HCT116 (cell line): ENCODE data around the gene ARPC4. TPM values are rescaled to one million over a fixed set of nuclear protein-coding genes. Genes with fewer than 3 reads are reported as not detected.
"Not testable (repeated sequence)": the region's sequence is repeated elsewhere in the genome, so short reads cannot be mapped to it uniquely, and the experiment has no call there.

ENCODE experiments used
- ATAC-seq: fragments of 200-7000 bp; cut with Tn5 transposase; 2 replicates; pipeline ENCODE4 v1.9.1; 2020; ENCODE audit warnings: mild to moderate bottlenecking, moderate library complexity
- BruUV-seq: library from RNA; stranded (reverse); fragments of 400-500 nt; replicated peaks from 2 replicates; lab custom pipeline; 2021; lab: Mats Ljungman, UMichigan
- CTCF ChIA-PET: fragments of 300-600 bp; sonication (Branson Sonifier 250); formaldehyde crosslinking; loops from one replicate; lab custom pipeline; 2021; ENCODE audit warnings: antibody characterized with exemption; lab: Charles Lee
- POLR2A ChIA-PET: fragments of 300-600, 350-600 bp; sonication (Branson Sonifier 250); formaldehyde crosslinking; loops from one replicate; lab custom pipeline; 2021; ENCODE audit warnings: antibody characterized with exemption; lab: Charles Lee
- RAD21 ChIA-PET, 2 experiments: fragments of 300-600 bp; sonication (Branson Sonifier 250); formaldehyde crosslinking; loops; one replicate each; lab custom pipeline; 2023; ENCODE audit warnings: low total read pairs in 2 of 2; ENCODE audit not compliant: uncharacterized antibody in 2 of 2, unreplicated experiment in 2 of 2, low non-redundant PET in 1 of 2; lab: Charles Lee
- DNase-seq: peaks from one replicate; pipeline ENCODE4 v3.0.0-alpha.2; 2010; ENCODE audit warnings: low read depth, low spot score
- H2AFZ ChIP-seq: fragments of 200-600 bp; shearing (Covaris generic), sonication (generic); 2 replicates; pipeline ENCODE4 v1.6.1; 2017; ENCODE audit warnings: low read depth, mixed run types, mixed read lengths, antibody characterized with exemption, low read length; ENCODE audit not compliant: poor library complexity, severe bottlenecking
- H3K27ac ChIP-seq: 2 replicates; pipeline ENCODE4 v1.5.1; 2012; ENCODE audit warnings: low read depth, low read length
- H3K27me3 ChIP-seq: fragments of 200-600 bp; sonication (generic); 2 replicates; pipeline ENCODE4 v1.6.1; 2016; ENCODE audit warnings: mixed run types, low read length, mixed read lengths; ENCODE audit not compliant: insufficient read depth
- H3K36me3 ChIP-seq, 2 experiments: fragments of 200-500 bp in 1 of 2; fragments of 200-600 bp in 1 of 2; sonication (Bioruptor generic) in 1 of 2; sonication (generic) in 1 of 2; 2 replicates each; pipeline versions ENCODE4 v1.5.1 to v1.6.1; 2014 to 2016; ENCODE audit warnings: low read length in 2 of 2, inconsistent platforms in 1 of 2, mixed read lengths in 1 of 2, mixed run types in 1 of 2; ENCODE audit not compliant: insufficient read depth in 2 of 2, control insufficient read depth in 1 of 2
- H3K4me1 ChIP-seq, 2 experiments: fragments of 200-600 bp in 1 of 2; sonication (generic) in 1 of 2; 2 replicates each; pipeline versions ENCODE4 v1.5.1 to v1.6.1; 2012 to 2017; ENCODE audit warnings: low read length in 2 of 2, inconsistent platforms in 1 of 2, mild to moderate bottlenecking in 1 of 2, mixed read lengths in 1 of 2, mixed run types in 1 of 2, moderate library complexity in 1 of 2; ENCODE audit not compliant: insufficient read depth in 2 of 2, control insufficient read depth in 1 of 2
- H3K4me2 ChIP-seq: fragments of 200-600 bp; sonication (generic); 2 replicates; pipeline ENCODE4 v1.6.1; 2017; ENCODE audit warnings: mixed run types, low read length, mixed read lengths
- H3K4me3 ChIP-seq, 2 experiments: fragments of 200-600 bp in 1 of 2; sonication (generic) in 1 of 2; replicated peaks in 1 of 2; 2 replicates each; pipeline ENCODE4 v1.5.1; 2011 to 2016; ENCODE audit warnings: low read length in 2 of 2, control low read depth in 1 of 2, low read depth in 1 of 2, mild to moderate bottlenecking in 1 of 2, mixed read lengths in 1 of 2, mixed run types in 1 of 2
- H3K79me2 ChIP-seq: fragments of 200-600 bp; sonication (generic); 2 replicates; pipeline ENCODE4 v1.6.1; 2017; ENCODE audit warnings: mild to moderate bottlenecking, mixed run types, low read length, moderate library complexity, mixed read lengths; ENCODE audit not compliant: insufficient read depth
- H3K9ac ChIP-seq: fragments of 200-600 bp; sonication (generic); 2 replicates; pipeline ENCODE4 v1.6.1; 2016; ENCODE audit warnings: low read length, mixed read lengths
- H3K9me2 ChIP-seq: fragments of 200-600 bp; sonication (generic), shearing (Covaris generic); 2 replicates; pipeline ENCODE4 v1.6.1; 2017; ENCODE audit warnings: mixed run types, mild to moderate bottlenecking, moderate library complexity; ENCODE audit not compliant: insufficient read depth
- H3K9me3 ChIP-seq, 2 experiments: fragments of 200-500 bp in 1 of 2; fragments of 200-600 bp in 1 of 2; sonication (Bioruptor generic) in 1 of 2; sonication (generic) in 1 of 2; 2 replicates each; pipeline ENCODE4 v1.6.1; 2014 to 2017; ENCODE audit warnings: low read length in 2 of 2, mixed read lengths in 2 of 2, inconsistent platforms in 1 of 2, low read depth in 1 of 2, mild to moderate bottlenecking in 1 of 2, mixed run types in 1 of 2, moderate library complexity in 1 of 2; ENCODE audit not compliant: control insufficient read depth in 1 of 2, insufficient read depth in 1 of 2
- H4K20me1 ChIP-seq: fragments of 200-600 bp; sonication (generic), shearing (Covaris generic); 2 replicates; pipeline ENCODE4 v1.6.1; 2017; ENCODE audit warnings: mixed run types, mild to moderate bottlenecking, moderate library complexity; ENCODE audit not compliant: insufficient read depth
- CEBPB ChIP-seq: IDR thresholded peaks from 2 replicates; pipeline ENCODE4 v1.6.1; 2012; ENCODE audit warnings: low read depth
- RAD21 ChIP-seq: IDR thresholded peaks from 2 replicates; pipeline ENCODE4 v1.6.1; 2012; ENCODE audit warnings: low read depth, mild to moderate bottlenecking
- intact Hi-C: fragments of 100-400 bp; cut with micrococcal nuclease; formaldehyde crosslinking; loops from 2 replicates; pipeline ENCODE4 v1.10.0; 2022
- total RNA-seq: library from RNA; stranded (reverse); gene quantifications from one replicate; pipeline ENCODE4 v1.2.1, GENCODE V29; 2021; ENCODE audit not compliant: unreplicated experiment
- TF ChIP-seq, protein P1 (sequence below): IDR thresholded peaks from 2 replicates; pipeline ENCODE4 v1.6.1; 2012
- TF ChIP-seq, protein P2 (sequence below), 3 experiments: fragments of 200-600 bp in 1 of 3; sonication (generic) in 1 of 3; IDR thresholded peaks in 2 of 3; conservative IDR thresholded peaks in 1 of 3; 2 replicates each; pipeline ENCODE4 v1.5.1; 2012 to 2017; ENCODE audit warnings: low read depth in 2 of 3, low read length in 2 of 3, antibody characterized with exemption in 1 of 3, borderline replicate concordance in 1 of 3, control low read depth in 1 of 3, mild to moderate bottlenecking in 1 of 3, mixed read lengths in 1 of 3, mixed run types in 1 of 3, moderate library complexity in 1 of 3; ENCODE audit not compliant: insufficient read depth in 1 of 3

Gene ARPC4
- total RNA-seq, 1 experiment from 2014 or later = 110 TPM

DNA sequence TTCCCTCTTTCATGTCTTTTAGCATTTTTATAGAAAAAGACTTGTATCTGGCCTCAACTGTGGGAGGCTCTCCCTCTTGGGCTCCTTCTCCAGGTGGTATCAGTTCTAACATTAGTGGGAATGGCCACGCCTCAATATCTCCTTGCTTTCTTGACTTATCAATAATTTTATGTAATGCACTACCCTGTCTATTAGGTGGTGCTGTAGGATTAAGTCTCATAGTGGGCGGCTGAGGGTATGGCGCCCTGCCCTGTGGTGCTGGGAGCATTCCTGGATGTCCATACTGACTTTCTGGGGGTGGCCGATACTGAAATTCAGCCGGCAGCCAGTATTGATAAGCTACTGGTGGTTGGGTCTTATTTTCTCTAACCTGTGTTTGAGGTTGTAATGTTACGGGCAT is 59.6 kb downstream of the ARPC4 start:
- ChIA-PET CTCF (no interaction called here), POLR2A (no interaction called here), RAD21 (no interaction called here)
- no peaks in the 10 kb centered on the region for H3K27me3 ChIP-seq
- intact Hi-C loops = no loop called here
- H3K4me1 ChIP-seq = no peaks in the 10 kb centered on the region
- no peak overlapping the region for H3K9ac ChIP-seq
- no peaks in the 10 kb centered on the region for H3K9me2 ChIP-seq
- no peaks in the 10 kb centered on the region for H3K36me3 ChIP-seq
- H2AFZ ChIP-seq = no peak overlapping the region
- ATAC-seq (no peak), DNase-seq (no peak)
- no peaks in the 10 kb centered on the region for H3K9me3 ChIP-seq
- TF ChIP-seq, protein P1, sequence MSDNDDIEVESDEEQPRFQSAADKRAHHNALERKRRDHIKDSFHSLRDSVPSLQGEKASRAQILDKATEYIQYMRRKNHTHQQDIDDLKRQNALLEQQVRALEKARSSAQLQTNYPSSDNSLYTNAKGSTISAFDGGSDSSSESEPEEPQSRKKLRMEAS = no peak
- no peak for TF ChIP-seq CEBPB
- TF ChIP-seq, protein P2, sequence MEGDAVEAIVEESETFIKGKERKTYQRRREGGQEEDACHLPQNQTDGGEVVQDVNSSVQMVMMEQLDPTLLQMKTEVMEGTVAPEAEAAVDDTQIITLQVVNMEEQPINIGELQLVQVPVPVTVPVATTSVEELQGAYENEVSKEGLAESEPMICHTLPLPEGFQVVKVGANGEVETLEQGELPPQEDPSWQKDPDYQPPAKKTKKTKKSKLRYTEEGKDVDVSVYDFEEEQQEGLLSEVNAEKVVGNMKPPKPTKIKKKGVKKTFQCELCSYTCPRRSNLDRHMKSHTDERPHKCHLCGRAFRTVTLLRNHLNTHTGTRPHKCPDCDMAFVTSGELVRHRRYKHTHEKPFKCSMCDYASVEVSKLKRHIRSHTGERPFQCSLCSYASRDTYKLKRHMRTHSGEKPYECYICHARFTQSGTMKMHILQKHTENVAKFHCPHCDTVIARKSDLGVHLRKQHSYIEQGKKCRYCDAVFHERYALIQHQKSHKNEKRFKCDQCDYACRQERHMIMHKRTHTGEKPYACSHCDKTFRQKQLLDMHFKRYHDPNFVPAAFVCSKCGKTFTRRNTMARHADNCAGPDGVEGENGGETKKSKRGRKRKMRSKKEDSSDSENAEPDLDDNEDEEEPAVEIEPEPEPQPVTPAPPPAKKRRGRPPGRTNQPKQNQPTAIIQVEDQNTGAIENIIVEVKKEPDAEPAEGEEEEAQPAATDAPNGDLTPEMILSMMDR (IDR thresholded peaks at IDR 0.05 in 2 of 3, conservative IDR thresholded peaks at IDR 0.05 in 1 of 3; ENCODE audit: borderline replicate concordance in 1 of 3, insufficient read depth in 1 of 3, low read depth in 2 of 3, low read length in 2 of 3) = peak in 2 of 3 experiments; percentile 26 to 29; a peak in 1 of 6 replicates
- TF ChIP-seq RAD21 = peak; percentile 66
- H4K20me1 ChIP-seq = no peaks in the 10 kb centered on the region
- no peaks in the 10 kb centered on the region for H3K79me2 ChIP-seq
- no peak overlapping the region for H3K4me2 ChIP-seq
- H3K27ac ChIP-seq = no peak overlapping the region
- no peak overlapping the region for H3K4me3 ChIP-seq
- no TSS peak for BruUV-seq

DNA sequence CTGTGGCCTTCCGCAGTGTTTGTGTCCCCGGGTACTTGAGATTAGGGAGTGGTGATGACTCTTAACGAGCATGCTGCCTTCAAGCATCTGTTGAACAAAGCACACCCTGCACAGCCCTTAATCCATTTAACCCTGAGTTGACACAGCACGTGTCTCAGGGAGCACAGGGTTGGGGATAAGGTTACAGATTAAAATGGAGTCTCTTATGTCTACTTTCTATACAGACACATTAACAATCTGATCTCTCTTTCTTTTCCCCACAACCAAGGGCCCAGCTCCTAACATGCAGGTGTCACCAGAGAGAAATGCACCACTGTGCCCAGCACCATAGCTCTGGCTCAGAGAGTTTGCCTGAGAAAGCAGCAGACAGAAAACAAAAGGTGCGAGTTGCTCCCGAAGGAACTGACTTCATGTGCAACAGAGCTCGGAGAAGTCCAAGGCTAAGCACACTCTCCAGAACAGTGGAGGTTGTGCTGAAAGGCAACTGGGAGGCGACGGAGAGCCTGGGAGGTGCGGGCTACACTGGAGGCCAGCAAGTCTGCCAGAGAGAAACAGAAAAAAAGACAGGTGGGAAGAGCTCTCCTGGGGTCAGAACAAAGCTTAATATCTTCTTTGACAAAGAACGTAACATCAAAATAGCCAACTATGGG is 61.5 kb downstream of the ARPC4 start:
- H3K27me3 ChIP-seq, RAD21 ChIA-PET, H3K27ac ChIP-seq, H3K9me3 ChIP-seq, ATAC-seq, H2AFZ ChIP-seq, H3K79me2 ChIP-seq, H4K20me1 ChIP-seq, BruUV-seq, intact Hi-C loops, POLR2A ChIA-PET, H3K4me1 ChIP-seq, H3K9me2 ChIP-seq, H3K4me3 ChIP-seq, H3K9ac ChIP-seq, H3K4me2 ChIP-seq, H3K36me3 ChIP-seq, DNase-seq: not testable (repeated sequence)
- CTCF ChIA-PET = interaction anchor here (0.9 kb wide), 1 partner anchor 92 kb away, joined by 4 read pairs; no protein-coding TSS in a partner anchor
